ENCODE results near the gene MAST2.
A peak's percentile ranks its signal among the peaks of the same experiment; 100 is the strongest.
"Not testable (repeated sequence)": the region's sequence is repeated elsewhere in the genome, so short reads cannot be mapped to it uniquely, and the experiment has no call there.

Gene MAST2

GRCh38 chr1:46034601-46035516 lies 231.4 kb downstream of the MAST2 start:
- no peak for DNase-seq

- peak; percentile 76 for DNase-seq
Measured at GRCh38 chr1:46036894-46037839, 233.8 kb downstream of the MAST2 start.

GRCh38 chr1:46039571-46040052 lies 236.2 kb downstream of the MAST2 start:
- DNase-seq, result no peak

- DNase-seq, result no peak
Measured at GRCh38 chr1:46041551-46041950, 238.1 kb downstream of the MAST2 start.

GRCh38 chr1:46041974-46042373 lies 238.6 kb downstream of the MAST2 start:
- no peak for DNase-seq

GRCh38 chr1:46043458-46044017 lies 240.1 kb downstream of the MAST2 start:
- DNase-seq, result no peak

GRCh38 chr1:46044116-46044515 lies 240.7 kb downstream of the MAST2 start:
- DNase-seq, result no peak

GRCh38 chr1:46053734-46054133 lies 250.3 kb downstream of the MAST2 start:
- DNase-seq, result no peak

- DNase-seq, result no peak
Measured at GRCh38 chr1:46056325-46056724, 252.9 kb downstream of the MAST2 start.

GRCh38 chr1:46057215-46057614 lies 253.8 kb downstream of the MAST2 start:
- not testable (repeated sequence) for DNase-seq

GRCh38 chr1:46057781-46058180 lies 254.4 kb downstream of the MAST2 start:
- DNase-seq, result no peak

GRCh38 chr1:46058936-46059335 lies 255.5 kb downstream of the MAST2 start:
- no peak for DNase-seq

GRCh38 chr1:46061146-46061545 lies 257.7 kb downstream of the MAST2 start:
- no peak for DNase-seq

- DNase-seq, result no peak
Measured at GRCh38 chr1:46062651-46063319, 259.4 kb downstream of the MAST2 start.

- no peak for DNase-seq
Measured at GRCh38 chr1:46064708-46065107, 261.3 kb downstream of the MAST2 start.

- DNase-seq, result no peak
Measured at GRCh38 chr1:46065405-46065804, 262.0 kb downstream of the MAST2 start.

- DNase-seq, result no peak
Measured at GRCh38 chr1:46067652-46068051, 264.2 kb downstream of the MAST2 start.

GRCh38 chr1:46068525-46068924 lies 265.1 kb downstream of the MAST2 start:
- no peak for DNase-seq

GRCh38 chr1:46070164-46070814 lies 266.9 kb downstream of the MAST2 start:
- no peak for DNase-seq

GRCh38 chr1:46072975-46073374 lies 269.6 kb downstream of the MAST2 start:
- no peak for DNase-seq

- no peak for DNase-seq
Measured at GRCh38 chr1:46076343-46076742, 272.9 kb downstream of the MAST2 start.

GRCh38 chr1:46077644-46078043 lies 274.2 kb downstream of the MAST2 start:
- DNase-seq, result no peak

Measured in activated CD4-positive, alpha-beta T cell treated with anti-CD3 and anti-CD28 coated beads for 1 hour (primary cell).